T-helper 2 cell treated with Interferon-gamma antibody and Interleukin-4, amounts not matched to agents 5 μg/mL and 100 μg/mL, for 36 hours (primary cell): ENCODE data around the gene SMIM1.

ENCODE experiments used
- DNase-seq: peaks from one replicate; pipeline ENCODE4 v3.0.0; 2021; ENCODE audit warnings: low spot score
- H3K27ac Mint-ChIP-seq: one replicate; pipeline ENCODE4 v1.8.0; 2021; ENCODE audit warnings: mild to moderate bottlenecking, mixed read lengths
- H3K27me3 Mint-ChIP-seq: one replicate; pipeline ENCODE4 v1.8.0; 2021; ENCODE audit warnings: low read depth, mixed read lengths
- H3K36me3 Mint-ChIP-seq: one replicate; pipeline ENCODE4 v1.8.0; 2021; ENCODE audit warnings: low read depth, mixed read lengths
- H3K4me1 Mint-ChIP-seq: one replicate; pipeline ENCODE4 v1.8.0; 2021; ENCODE audit warnings: low read depth, mixed read lengths
- H3K4me3 Mint-ChIP-seq: one replicate; pipeline ENCODE4 v1.8.0; 2022; ENCODE audit warnings: mild to moderate bottlenecking, moderate library complexity, mixed read lengths
- H3K9me3 Mint-ChIP-seq: one replicate; pipeline ENCODE4 v1.8.0; 2021; ENCODE audit warnings: mixed read lengths

SMIM1 gene

GRCh38 chr1:3773572-3774275 lies 1.2 kb downstream of the SMIM1 start:
- no peak overlapping the region for H3K27ac Mint-ChIP-seq
- no peak overlapping the region for H3K4me3 Mint-ChIP-seq
- H3K9me3 Mint-ChIP-seq: no peaks in the 10 kb centered on the region
- DNase-seq: no peak
- no peaks in the 10 kb centered on the region for H3K27me3 Mint-ChIP-seq
- no peaks in the 10 kb centered on the region for H3K36me3 Mint-ChIP-seq
- H3K4me1 Mint-ChIP-seq: no peaks in the 10 kb centered on the region

- DNase-seq: no peak
- Mint-ChIP-seq H3K4me1 (no peaks in the 10 kb centered on the region), H3K4me3 (no peak overlapping the region), H3K27ac (no peak overlapping the region), H3K36me3 (peaks cover 3% of the 10 kb centered on the region), H3K9me3 (no peaks in the 10 kb centered on the region), H3K27me3 (no peaks in the 10 kb centered on the region)
Measured at GRCh38 chr1:3774276-3774945, 1.9 kb downstream of the SMIM1 start.

- Mint-ChIP-seq H3K36me3 (peaks cover 8% of the 10 kb centered on the region), H3K27ac (no peak overlapping the region), H3K9me3 (no peaks in the 10 kb centered on the region), H3K27me3 (no peaks in the 10 kb centered on the region), H3K4me1 (no peaks in the 10 kb centered on the region), H3K4me3 (no peak overlapping the region)
- no peak for DNase-seq
Measured at GRCh38 chr1:3774946-3775489, 2.5 kb downstream of the SMIM1 start.

GRCh38 chr1:3775490-3776230 lies 3.1 kb downstream of the SMIM1 start:
- Mint-ChIP-seq H3K9me3 (no peaks in the 10 kb centered on the region), H3K27me3 (no peaks in the 10 kb centered on the region), H3K36me3 (peaks cover 14% of the 10 kb centered on the region), H3K27ac (no peak overlapping the region), H3K4me3 (no peak overlapping the region), H3K4me1 (no peaks in the 10 kb centered on the region)
- peak; percentile 35 for DNase-seq

GRCh38 chr1:3776231-3776961 lies 3.8 kb downstream of the SMIM1 start:
- Mint-ChIP-seq H3K9me3 (no peaks in the 10 kb centered on the region), H3K4me3 (no peak overlapping the region), H3K27ac (no peak overlapping the region), H3K27me3 (no peaks in the 10 kb centered on the region), H3K4me1 (no peaks in the 10 kb centered on the region), H3K36me3 (peaks cover 17% of the 10 kb centered on the region)
- DNase-seq: no peak

- Mint-ChIP-seq H3K4me3 (no peak overlapping the region), H3K27me3 (no peaks in the 10 kb centered on the region), H3K9me3 (no peaks in the 10 kb centered on the region), H3K36me3 (peaks cover 18% of the 10 kb centered on the region), H3K4me1 (no peaks in the 10 kb centered on the region), H3K27ac (no peak overlapping the region)
- no peak for DNase-seq
Measured at GRCh38 chr1:3777078-3777547, 4.6 kb downstream of the SMIM1 start.

- Mint-ChIP-seq H3K9me3 (no peaks in the 10 kb centered on the region), H3K27me3 (no peaks in the 10 kb centered on the region), H3K36me3 (peaks cover 18% of the 10 kb centered on the region), H3K4me3 (no peak overlapping the region), H3K27ac (no peak overlapping the region), H3K4me1 (no peaks in the 10 kb centered on the region)
- no peak for DNase-seq
Measured at GRCh38 chr1:3777647-3778589, 5.4 kb downstream of the SMIM1 start.

- Mint-ChIP-seq H3K4me1 (no peaks in the 10 kb centered on the region), H3K27me3 (no peaks in the 10 kb centered on the region), H3K27ac (no peak overlapping the region), H3K36me3 (peaks cover 20% of the 10 kb centered on the region), H3K9me3 (no peaks in the 10 kb centered on the region), H3K4me3 (no peak overlapping the region)
- no peak for DNase-seq
Measured at GRCh38 chr1:3778590-3779264, 6.2 kb downstream of the SMIM1 start.

- no peaks in the 10 kb centered on the region for H3K27me3 Mint-ChIP-seq
- peaks cover 26% of the 10 kb centered on the region for H3K36me3 Mint-ChIP-seq
- no peak overlapping the region for H3K27ac Mint-ChIP-seq
- H3K9me3 Mint-ChIP-seq: no peaks in the 10 kb centered on the region
- H3K4me3 Mint-ChIP-seq: no peak overlapping the region
- no peaks in the 10 kb centered on the region for H3K4me1 Mint-ChIP-seq
- DNase-seq: no peak
Measured at GRCh38 chr1:3779265-3779911, 6.8 kb downstream of the SMIM1 start.

GRCh38 chr1:3779912-3780416 lies 7.4 kb downstream of the SMIM1 start:
- Mint-ChIP-seq H3K27me3 (no peaks in the 10 kb centered on the region), H3K9me3 (no peaks in the 10 kb centered on the region), H3K36me3 (peaks cover 29% of the 10 kb centered on the region), H3K27ac (no peak overlapping the region), H3K4me1 (no peaks in the 10 kb centered on the region), H3K4me3 (no peak overlapping the region)
- DNase-seq: no peak

- Mint-ChIP-seq H3K4me3 (no peak overlapping the region), H3K36me3 (peaks cover 36% of the 10 kb centered on the region), H3K27me3 (no peaks in the 10 kb centered on the region), H3K9me3 (no peaks in the 10 kb centered on the region), H3K27ac (no peak overlapping the region), H3K4me1 (no peaks in the 10 kb centered on the region)
- DNase-seq: no peak
Measured at GRCh38 chr1:3780901-3781300, 8.4 kb downstream of the SMIM1 start.
